Fibroblast of lung (primary cell): Measurements from ENCODE around the gene LIPM. TPM values are rescaled to one million over a fixed set of nuclear protein-coding genes. Genes with fewer than 3 reads are reported as not detected.

Experiments used
- DNase-seq, 2 donors: peaks; one replicate each; pipeline versions ENCODE4 v3.0.0 to v3.0.0-alpha.2; 2010; ENCODE audit warnings: low read depth in 2 of 2
- H2AFZ ChIP-seq: 2 replicates; pipeline ENCODE4 v1.5.1; 2012; ENCODE audit warnings: low read length, control low read depth, inconsistent platforms
- H3K27ac ChIP-seq: 2 replicates; pipeline ENCODE4 v1.5.1; 2011; ENCODE audit warnings: low read length, control low read depth; ENCODE audit not compliant: insufficient read depth
- H3K27me3 ChIP-seq: 2 replicates; pipeline ENCODE4 v1.5.1; 2011; ENCODE audit warnings: mild to moderate bottlenecking, low read length; ENCODE audit not compliant: control insufficient read depth, insufficient read depth
- H3K36me3 ChIP-seq: 2 replicates; pipeline ENCODE4 v1.5.1; 2011; ENCODE audit warnings: low read length; ENCODE audit not compliant: control insufficient read depth, insufficient read depth
- H3K4me1 ChIP-seq: 2 replicates; pipeline ENCODE4 v1.5.1; 2011; ENCODE audit warnings: low read length; ENCODE audit not compliant: control insufficient read depth, insufficient read depth; ENCODE audit errors: extremely low read depth
- H3K4me2 ChIP-seq: 2 replicates; pipeline ENCODE4 v1.5.1; 2011; ENCODE audit warnings: low read length, control low read depth; ENCODE audit not compliant: insufficient read depth; ENCODE audit errors: extremely low read depth
- H3K4me3 ChIP-seq, 4 experiments: fragments of 200-600 bp in 1 of 4; sonication (generic) in 1 of 4; replicated peaks in 1 of 4; 2 replicates each; pipeline ENCODE4 v1.5.1; 2011 to 2016; ENCODE audit warnings: low read length in 4 of 4, low read depth in 3 of 4, mild to moderate bottlenecking in 3 of 4, control low read depth in 2 of 4, inconsistent platforms in 1 of 4, mixed read lengths in 1 of 4; ENCODE audit not compliant: insufficient read depth in 1 of 4; ENCODE audit errors: control extremely low read depth in 1 of 4
- H3K79me2 ChIP-seq: 2 replicates; pipeline ENCODE4 v1.5.1; 2012; ENCODE audit warnings: mild to moderate bottlenecking, low read length, inconsistent platforms; ENCODE audit not compliant: control insufficient read depth, insufficient read depth
- H3K9ac ChIP-seq: 2 replicates; pipeline ENCODE4 v1.5.1; 2011; ENCODE audit warnings: mild to moderate bottlenecking, low read length, control low read depth; ENCODE audit not compliant: insufficient read depth
- H3K9me3 ChIP-seq: 2 replicates; pipeline ENCODE4 v1.5.1; 2012; ENCODE audit warnings: low read depth, low read length; ENCODE audit not compliant: control insufficient read depth, insufficient read depth
- H4K20me1 ChIP-seq: 2 replicates; pipeline ENCODE4 v1.5.1; 2011; ENCODE audit warnings: low read length; ENCODE audit not compliant: control insufficient read depth, insufficient read depth; ENCODE audit errors: extremely low read depth
- CTCF ChIP-seq, 2 donors: IDR thresholded peaks in 1 of 2; conservative IDR thresholded peaks in 1 of 2; 1 replicate in 1 of 2; 2 replicates in 1 of 2; pipeline ENCODE4 v1.5.1; 2011 to 2012; ENCODE audit warnings: low read length in 2 of 2, control low read depth in 1 of 2, inconsistent platforms in 1 of 2, low read depth in 1 of 2, mild to moderate bottlenecking in 1 of 2
- EZH2 ChIP-seq: IDR thresholded peaks from 2 replicates; pipeline ENCODE4 v1.5.1; 2012; ENCODE audit warnings: low read length, control low read depth, mild to moderate bottlenecking; ENCODE audit errors: missing control alignments
- polyA plus RNA-seq, 2 donors: library from polyadenylated mRNA; depleted of rRNA in 1 of 2; stranded (reverse) in 1 of 2; unstranded in 1 of 2; fragments of >200 nt; gene quantifications; 2 replicates each; pipeline ENCODE4 v1.2.1, GENCODE V29; 2011 to 2012; ENCODE audit warnings: missing spikeins in 1 of 2
- total RNA-seq: library from RNA; depleted of rRNA; stranded (reverse); fragments of >200 nt; gene quantifications from 2 replicates; pipeline ENCODE4 v1.2.1, GENCODE V29; 2014

Gene LIPM
- total and polyA plus RNA-seq, 2 donors (not counting 1 experiment from before 2014, with no cell fraction given) = not detected

GRCh38 chr10:88803641-88804040 lies 1.1 kb downstream of the LIPM start:
- H3K79me2 ChIP-seq = no peaks in the 10 kb centered on the region
- no peak for DNase-seq
- no peaks in the 10 kb centered on the region for H3K4me1 ChIP-seq
- H4K20me1 ChIP-seq = no peaks in the 10 kb centered on the region
- H3K4me3 ChIP-seq = no peak overlapping the region
- H2AFZ ChIP-seq = no peak overlapping the region
- H3K9ac ChIP-seq = no peak overlapping the region
- H3K4me2 ChIP-seq = no peak overlapping the region
- TF ChIP-seq CTCF (conservative IDR thresholded peaks at IDR 0.05 in 1 of 2, IDR thresholded peaks at IDR 0.05 in 1 of 2; ENCODE audit: low read depth in 1 of 2, low read length in 2 of 2) (no peak), EZH2 (no peak)
- no peaks in the 10 kb centered on the region for H3K9me3 ChIP-seq
- no peak overlapping the region for H3K27ac ChIP-seq
- H3K36me3 ChIP-seq = no peaks in the 10 kb centered on the region
- no peaks in the 10 kb centered on the region for H3K27me3 ChIP-seq

GRCh38 chr10:88804083-88804812 lies 1.7 kb downstream of the LIPM start:
- Histone ChIP-seq H3K36me3 (no peaks in the 10 kb centered on the region), H4K20me1 (no peaks in the 10 kb centered on the region), H3K9me3 (no peaks in the 10 kb centered on the region), H3K27me3 (no peaks in the 10 kb centered on the region), H2AFZ (no peak overlapping the region), H3K4me2 (no peak overlapping the region), H3K27ac (no peak overlapping the region), H3K4me3 (no peak overlapping the region), H3K9ac (no peak overlapping the region), H3K79me2 (no peaks in the 10 kb centered on the region), H3K4me1 (no peaks in the 10 kb centered on the region)
- TF ChIP-seq EZH2 = no peak
- no peak for TF ChIP-seq CTCF (conservative IDR thresholded peaks at IDR 0.05 in 1 of 2, IDR thresholded peaks at IDR 0.05 in 1 of 2; ENCODE audit: low read depth in 1 of 2, low read length in 2 of 2)
- DNase-seq = no peak

- Histone ChIP-seq H3K4me2 (no peak overlapping the region), H3K27ac (no peak overlapping the region), H2AFZ (no peak overlapping the region), H3K9me3 (no peaks in the 10 kb centered on the region), H3K79me2 (no peaks in the 10 kb centered on the region), H3K27me3 (no peaks in the 10 kb centered on the region), H3K9ac (no peak overlapping the region), H3K36me3 (no peaks in the 10 kb centered on the region), H3K4me1 (no peaks in the 10 kb centered on the region), H4K20me1 (no peaks in the 10 kb centered on the region), H3K4me3 (no peak overlapping the region)
- TF ChIP-seq EZH2 (no peak), CTCF (conservative IDR thresholded peaks at IDR 0.05 in 1 of 2, IDR thresholded peaks at IDR 0.05 in 1 of 2; ENCODE audit: low read depth in 1 of 2, low read length in 2 of 2) (no peak)
- DNase-seq = peak in 1 of 2 donors; percentile 6
Observed at GRCh38 chr10:88805361-88805760, 2.8 kb downstream of the LIPM start.
